Activated T-cell treated with anti-CD3 and anti-CD28 coated beads, Interleukin-2, amount 50 U/mL, for 1 hour (primary cell): ENCODE measurements around the gene AMD1.

ENCODE experiments used
- DNase-seq: peaks from one replicate; pipeline ENCODE4 v3.0.0-alpha.2; 2020

Gene AMD1

GRCh38 chr6:110944681-110945151, 70.1 kb downstream of the AMD1 start:
- DNase-seq = no peak
